ENCODE results near the gene CAMKK2.

GRCh38 chr12:121273364-121273896 lies 23.1 kb downstream of the CAMKK2 start:
- TF ChIP-seq, protein P1, sequence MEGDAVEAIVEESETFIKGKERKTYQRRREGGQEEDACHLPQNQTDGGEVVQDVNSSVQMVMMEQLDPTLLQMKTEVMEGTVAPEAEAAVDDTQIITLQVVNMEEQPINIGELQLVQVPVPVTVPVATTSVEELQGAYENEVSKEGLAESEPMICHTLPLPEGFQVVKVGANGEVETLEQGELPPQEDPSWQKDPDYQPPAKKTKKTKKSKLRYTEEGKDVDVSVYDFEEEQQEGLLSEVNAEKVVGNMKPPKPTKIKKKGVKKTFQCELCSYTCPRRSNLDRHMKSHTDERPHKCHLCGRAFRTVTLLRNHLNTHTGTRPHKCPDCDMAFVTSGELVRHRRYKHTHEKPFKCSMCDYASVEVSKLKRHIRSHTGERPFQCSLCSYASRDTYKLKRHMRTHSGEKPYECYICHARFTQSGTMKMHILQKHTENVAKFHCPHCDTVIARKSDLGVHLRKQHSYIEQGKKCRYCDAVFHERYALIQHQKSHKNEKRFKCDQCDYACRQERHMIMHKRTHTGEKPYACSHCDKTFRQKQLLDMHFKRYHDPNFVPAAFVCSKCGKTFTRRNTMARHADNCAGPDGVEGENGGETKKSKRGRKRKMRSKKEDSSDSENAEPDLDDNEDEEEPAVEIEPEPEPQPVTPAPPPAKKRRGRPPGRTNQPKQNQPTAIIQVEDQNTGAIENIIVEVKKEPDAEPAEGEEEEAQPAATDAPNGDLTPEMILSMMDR (conservative IDR thresholded peaks at IDR 0.05 in 1 of 2, IDR thresholded peaks at IDR 0.05 in 1 of 2; ENCODE audit: low read depth in 1 of 2, low read length in 2 of 2): no peak
- no peak for TF ChIP-seq EZH2 (IDR thresholded peaks at IDR 0.05; ENCODE audit: low read length, missing control alignments)

All from fibroblast of lung (primary cell).